ENCODE measurements around the gene AP4E1.

AP4E1 gene

GRCh38 chr15:50908209-50909009 is at the start of gene AP4E1:
Gene AP4E1 (plus strand): TSS chr15:50908683. CDS start chr15:50908779, 96 bp downstream.
- peak; percentile 66 for TF ChIP-seq CTCF (IDR thresholded peaks at IDR 0.05; ENCODE audit: insufficient read depth, low read length, poor library complexity, severe bottlenecking)
- TF ChIP-seq EZH2phosphoT487 (conservative IDR thresholded peaks at IDR 0.05; ENCODE audit: low read length): no peak
- Histone ChIP-seq H3K79me2 (ENCODE audit: insufficient read depth, low read length) (peaks cover 13% of the 10 kb centered on the region; the same call in 1 of the 2 replicates), H3K4me2 (ENCODE audit: low read depth, low read length, poor library complexity, severe bottlenecking) (peak within 1 kb of the TSS; percentile 96), H3K27ac (ENCODE audit: low read depth, low read length) (peak within 1 kb of the TSS; percentile 55), H2AFZ (ENCODE audit: low read depth, low read length, severe bottlenecking) (peak within 1 kb of the TSS; percentile 97), H3K4me3 (ENCODE audit: insufficient read depth, low read length, poor library complexity, severe bottlenecking) (peak within 1 kb of the TSS; percentile 67), H4K20me1 (ENCODE audit: low read depth, low read length) (no peaks in the 10 kb centered on the region), H3F3A (ENCODE audit: insufficient read depth) (peaks cover 12% of the 10 kb centered on the region; the same call in 1 of the 2 replicates), H3K36me3 (ENCODE audit: low read length) (peaks cover 5% of the 10 kb centered on the region; the same call in 1 of the 2 replicates), H3K9ac (ENCODE audit: low read length) (peak within 1 kb of the TSS; percentile 70), H3K27me3 (ENCODE audit: low read length) (no peaks in the 10 kb centered on the region), H3K9me3 (ENCODE audit: insufficient read depth, low read length) (no peaks in the 10 kb centered on the region), H3K9me2 (replicated peaks; ENCODE audit: insufficient read depth, low read length) (no peaks in the 10 kb centered on the region)

GRCh38 chr15:50860824-50861223 is 47.7 kb upstream of the AP4E1 start:
- Histone ChIP-seq H3K27me3 (ENCODE audit: low read length) (no peaks in the 10 kb centered on the region), H3K27ac (ENCODE audit: low read depth, low read length) (no peak overlapping the region), H3K4me2 (ENCODE audit: low read depth, low read length, poor library complexity, severe bottlenecking) (no peak overlapping the region), H3K9ac (ENCODE audit: low read length) (no peak overlapping the region), H3K9me3 (ENCODE audit: insufficient read depth, low read length) (no peaks in the 10 kb centered on the region), H3K4me3 (ENCODE audit: insufficient read depth, low read length, poor library complexity, severe bottlenecking) (no peak overlapping the region), H3F3A (ENCODE audit: insufficient read depth) (no peaks in the 10 kb centered on the region), H3K36me3 (ENCODE audit: low read length) (no peaks in the 10 kb centered on the region), H4K20me1 (ENCODE audit: low read depth, low read length) (no peaks in the 10 kb centered on the region), H2AFZ (ENCODE audit: low read depth, low read length, severe bottlenecking) (no peak overlapping the region), H3K79me2 (ENCODE audit: insufficient read depth, low read length) (no peaks in the 10 kb centered on the region), H3K9me2 (replicated peaks; ENCODE audit: insufficient read depth, low read length) (no peaks in the 10 kb centered on the region)
- TF ChIP-seq CTCF (IDR thresholded peaks at IDR 0.05; ENCODE audit: insufficient read depth, low read length, poor library complexity, severe bottlenecking) (no peak), EZH2phosphoT487 (conservative IDR thresholded peaks at IDR 0.05; ENCODE audit: low read length) (no peak)

DNA sequence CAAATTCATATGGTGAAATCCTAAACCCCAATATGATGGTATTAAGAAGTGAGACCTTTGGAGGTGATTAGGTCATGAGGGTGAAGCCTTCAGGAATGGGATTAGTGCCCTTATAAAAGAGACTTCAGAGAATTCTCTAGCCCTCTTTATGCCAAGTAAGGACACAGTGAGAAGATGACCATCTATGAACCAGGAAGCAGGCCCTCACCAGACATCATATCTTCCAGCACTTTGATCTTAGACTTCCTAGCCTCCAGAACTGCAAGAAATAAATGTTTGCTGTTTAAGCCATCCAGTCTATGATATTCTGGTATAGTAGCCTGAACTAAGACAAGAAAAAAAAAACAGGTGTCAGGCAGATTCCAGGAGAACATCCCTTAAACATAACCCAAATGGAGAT is 45.9 kb upstream of the AP4E1 start:
- TF ChIP-seq EZH2phosphoT487 (conservative IDR thresholded peaks at IDR 0.05; ENCODE audit: low read length): no peak
- TF ChIP-seq CTCF (IDR thresholded peaks at IDR 0.05; ENCODE audit: insufficient read depth, low read length, poor library complexity, severe bottlenecking): no peak
- no peak overlapping the region for H3K9ac ChIP-seq (ENCODE audit: low read length)
- H3K4me2 ChIP-seq (ENCODE audit: low read depth, low read length, poor library complexity, severe bottlenecking): no peak overlapping the region
- no peaks in the 10 kb centered on the region for H4K20me1 ChIP-seq (ENCODE audit: low read depth, low read length)
- no peaks in the 10 kb centered on the region for H3K79me2 ChIP-seq (ENCODE audit: insufficient read depth, low read length)
- no peak overlapping the region for H3K27ac ChIP-seq (ENCODE audit: low read depth, low read length)
- no peak overlapping the region for H2AFZ ChIP-seq (ENCODE audit: low read depth, low read length, severe bottlenecking)
- no peaks in the 10 kb centered on the region for H3K36me3 ChIP-seq (ENCODE audit: low read length)
- H3K27me3 ChIP-seq (ENCODE audit: low read length): no peaks in the 10 kb centered on the region
- H3K9me2 ChIP-seq (replicated peaks; ENCODE audit: insufficient read depth, low read length): no peaks in the 10 kb centered on the region
- H3K9me3 ChIP-seq (ENCODE audit: insufficient read depth, low read length): no peaks in the 10 kb centered on the region
- no peaks in the 10 kb centered on the region for H3F3A ChIP-seq (ENCODE audit: insufficient read depth)
- no peak overlapping the region for H3K4me3 ChIP-seq (ENCODE audit: insufficient read depth, low read length, poor library complexity, severe bottlenecking)

Data from SU-DHL-6 (cell line).